GM12878 (cell line): ENCODE measurements around the gene NMRK2.
"Not testable (repeated sequence)": the region's sequence is repeated elsewhere in the genome, so short reads cannot be mapped to it uniquely, and the experiment has no call there.

ENCODE experiments used
- MXI1 ChIP-seq: fragments of 150-350 bp; IDR thresholded peaks from 2 replicates; pipeline ENCODE4 v1.6.1; 2011; ENCODE audit warnings: low read depth, mild to moderate bottlenecking, inconsistent platforms, low read length, improper control_type of control experiment
- NFIC ChIP-seq: IDR thresholded peaks from 2 replicates; pipeline ENCODE4 v1.6.1; 2012; ENCODE audit warnings: low read depth, mild to moderate bottlenecking, inconsistent platforms, low read length, moderate library complexity
- NFXL1 ChIP-seq: fragments of 450-650 bp; IDR thresholded peaks from 2 replicates; pipeline ENCODE4 v1.6.1; 2017; ENCODE audit warnings: antibody characterized with exemption, mild to moderate bottlenecking, borderline replicate concordance
- POLR2AphosphoS5 ChIP-seq: IDR thresholded peaks from 2 replicates; pipeline ENCODE4 v1.6.1; 2011; ENCODE audit warnings: mild to moderate bottlenecking, low read length, inconsistent platforms
- SMC3 ChIP-seq: IDR thresholded peaks from 2 replicates; pipeline ENCODE4 v1.6.1; 2011; ENCODE audit warnings: low read length, improper control_type of control experiment, borderline replicate concordance
- TAF1 ChIP-seq: IDR thresholded peaks from 2 replicates; pipeline ENCODE4 v1.6.1; 2011; ENCODE audit warnings: mild to moderate bottlenecking, low read depth, low read length, borderline replicate concordance
- TF ChIP-seq, protein P1 (sequence below), 3 experiments: IDR thresholded peaks in 2 of 3; conservative IDR thresholded peaks in 1 of 3; 2 replicates each; pipeline ENCODE4 v1.5.1; 2011; ENCODE audit warnings: low read depth in 3 of 3, low read length in 3 of 3, mild to moderate bottlenecking in 3 of 3, control low read depth in 2 of 3, moderate library complexity in 2 of 3, inconsistent platforms in 1 of 3, mixed read lengths in 1 of 3; ENCODE audit not compliant: control insufficient read depth in 2 of 3, insufficient read depth in 1 of 3; ENCODE audit errors: extremely low read depth in 1 of 3
- TF ChIP-seq, protein P2 (sequence below): IDR thresholded peaks from 2 replicates; pipeline ENCODE4 v1.6.1; 2011; ENCODE audit warnings: borderline replicate concordance, low read depth, mild to moderate bottlenecking, moderate library complexity, low read length; ENCODE audit not compliant: insufficient read depth, poor library complexity, severe bottlenecking
- TF ChIP-seq, protein P3 (sequence below): IDR thresholded peaks from 2 replicates; pipeline ENCODE4 v1.6.1; 2012; ENCODE audit warnings: improper control_type of control experiment, low read depth, low read length; ENCODE audit not compliant: insufficient replicate concordance

DNA sequence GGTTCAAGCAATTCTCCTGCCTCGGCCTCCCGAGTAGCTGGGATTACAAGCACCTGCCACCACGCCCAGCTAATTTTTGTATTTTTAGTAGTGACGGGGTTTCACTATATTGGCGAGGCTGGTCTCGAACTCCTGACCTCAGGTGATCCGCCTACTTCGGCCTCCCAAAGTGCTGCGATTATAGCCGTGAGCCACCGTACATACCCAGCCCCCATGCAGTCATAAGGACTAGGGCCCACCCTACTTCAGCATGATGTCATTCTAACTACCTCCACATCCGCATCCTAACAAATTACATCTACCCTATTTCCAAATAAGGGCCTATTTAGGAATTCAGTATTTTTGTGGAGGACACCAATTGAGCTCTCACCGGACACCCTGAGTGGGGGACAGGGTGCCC lies 22.4 kb downstream of the NMRK2 start:
- not testable (repeated sequence) for TF ChIP-seq TAF1, NFXL1, MXI1, POLR2AphosphoS5, SMC3, NFIC
- TF ChIP-seq, protein P1, sequence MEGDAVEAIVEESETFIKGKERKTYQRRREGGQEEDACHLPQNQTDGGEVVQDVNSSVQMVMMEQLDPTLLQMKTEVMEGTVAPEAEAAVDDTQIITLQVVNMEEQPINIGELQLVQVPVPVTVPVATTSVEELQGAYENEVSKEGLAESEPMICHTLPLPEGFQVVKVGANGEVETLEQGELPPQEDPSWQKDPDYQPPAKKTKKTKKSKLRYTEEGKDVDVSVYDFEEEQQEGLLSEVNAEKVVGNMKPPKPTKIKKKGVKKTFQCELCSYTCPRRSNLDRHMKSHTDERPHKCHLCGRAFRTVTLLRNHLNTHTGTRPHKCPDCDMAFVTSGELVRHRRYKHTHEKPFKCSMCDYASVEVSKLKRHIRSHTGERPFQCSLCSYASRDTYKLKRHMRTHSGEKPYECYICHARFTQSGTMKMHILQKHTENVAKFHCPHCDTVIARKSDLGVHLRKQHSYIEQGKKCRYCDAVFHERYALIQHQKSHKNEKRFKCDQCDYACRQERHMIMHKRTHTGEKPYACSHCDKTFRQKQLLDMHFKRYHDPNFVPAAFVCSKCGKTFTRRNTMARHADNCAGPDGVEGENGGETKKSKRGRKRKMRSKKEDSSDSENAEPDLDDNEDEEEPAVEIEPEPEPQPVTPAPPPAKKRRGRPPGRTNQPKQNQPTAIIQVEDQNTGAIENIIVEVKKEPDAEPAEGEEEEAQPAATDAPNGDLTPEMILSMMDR (IDR thresholded peaks at IDR 0.05 in 2 of 3, conservative IDR thresholded peaks at IDR 0.05 in 1 of 3; ENCODE audit: control insufficient read depth in 2 of 3, extremely low read depth in 1 of 3, insufficient read depth in 1 of 3, low read depth in 3 of 3, low read length in 3 of 3): not testable (repeated sequence)
- TF ChIP-seq, protein P2, sequence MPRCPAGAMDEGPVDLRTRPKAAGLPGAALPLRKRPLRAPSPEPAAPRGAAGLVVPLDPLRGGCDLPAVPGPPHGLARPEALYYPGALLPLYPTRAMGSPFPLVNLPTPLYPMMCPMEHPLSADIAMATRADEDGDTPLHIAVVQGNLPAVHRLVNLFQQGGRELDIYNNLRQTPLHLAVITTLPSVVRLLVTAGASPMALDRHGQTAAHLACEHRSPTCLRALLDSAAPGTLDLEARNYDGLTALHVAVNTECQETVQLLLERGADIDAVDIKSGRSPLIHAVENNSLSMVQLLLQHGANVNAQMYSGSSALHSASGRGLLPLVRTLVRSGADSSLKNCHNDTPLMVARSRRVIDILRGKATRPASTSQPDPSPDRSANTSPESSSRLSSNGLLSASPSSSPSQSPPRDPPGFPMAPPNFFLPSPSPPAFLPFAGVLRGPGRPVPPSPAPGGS: not testable (repeated sequence)
- TF ChIP-seq, protein P3, sequence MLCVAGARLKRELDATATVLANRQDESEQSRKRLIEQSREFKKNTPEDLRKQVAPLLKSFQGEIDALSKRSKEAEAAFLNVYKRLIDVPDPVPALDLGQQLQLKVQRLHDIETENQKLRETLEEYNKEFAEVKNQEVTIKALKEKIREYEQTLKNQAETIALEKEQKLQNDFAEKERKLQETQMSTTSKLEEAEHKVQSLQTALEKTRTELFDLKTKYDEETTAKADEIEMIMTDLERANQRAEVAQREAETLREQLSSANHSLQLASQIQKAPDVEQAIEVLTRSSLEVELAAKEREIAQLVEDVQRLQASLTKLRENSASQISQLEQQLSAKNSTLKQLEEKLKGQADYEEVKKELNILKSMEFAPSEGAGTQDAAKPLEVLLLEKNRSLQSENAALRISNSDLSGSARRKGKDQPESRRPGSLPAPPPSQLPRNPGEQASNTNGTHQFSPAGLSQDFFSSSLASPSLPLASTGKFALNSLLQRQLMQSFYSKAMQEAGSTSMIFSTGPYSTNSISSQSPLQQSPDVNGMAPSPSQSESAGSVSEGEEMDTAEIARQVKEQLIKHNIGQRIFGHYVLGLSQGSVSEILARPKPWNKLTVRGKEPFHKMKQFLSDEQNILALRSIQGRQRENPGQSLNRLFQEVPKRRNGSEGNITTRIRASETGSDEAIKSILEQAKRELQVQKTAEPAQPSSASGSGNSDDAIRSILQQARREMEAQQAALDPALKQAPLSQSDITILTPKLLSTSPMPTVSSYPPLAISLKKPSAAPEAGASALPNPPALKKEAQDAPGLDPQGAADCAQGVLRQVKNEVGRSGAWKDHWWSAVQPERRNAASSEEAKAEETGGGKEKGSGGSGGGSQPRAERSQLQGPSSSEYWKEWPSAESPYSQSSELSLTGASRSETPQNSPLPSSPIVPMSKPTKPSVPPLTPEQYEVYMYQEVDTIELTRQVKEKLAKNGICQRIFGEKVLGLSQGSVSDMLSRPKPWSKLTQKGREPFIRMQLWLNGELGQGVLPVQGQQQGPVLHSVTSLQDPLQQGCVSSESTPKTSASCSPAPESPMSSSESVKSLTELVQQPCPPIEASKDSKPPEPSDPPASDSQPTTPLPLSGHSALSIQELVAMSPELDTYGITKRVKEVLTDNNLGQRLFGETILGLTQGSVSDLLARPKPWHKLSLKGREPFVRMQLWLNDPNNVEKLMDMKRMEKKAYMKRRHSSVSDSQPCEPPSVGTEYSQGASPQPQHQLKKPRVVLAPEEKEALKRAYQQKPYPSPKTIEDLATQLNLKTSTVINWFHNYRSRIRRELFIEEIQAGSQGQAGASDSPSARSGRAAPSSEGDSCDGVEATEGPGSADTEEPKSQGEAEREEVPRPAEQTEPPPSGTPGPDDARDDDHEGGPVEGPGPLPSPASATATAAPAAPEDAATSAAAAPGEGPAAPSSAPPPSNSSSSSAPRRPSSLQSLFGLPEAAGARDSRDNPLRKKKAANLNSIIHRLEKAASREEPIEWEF: not testable (repeated sequence)
